Thyroid gland (tissue), 4 donors: Measurements from ENCODE around the gene PKHD1. TPM values are rescaled to one million over a fixed set of nuclear protein-coding genes. Genes with fewer than 3 reads are reported as not detected.

Experiments used
- DNase-seq, 2 donors: peaks; one replicate each; pipeline ENCODE4 v3.0.0-alpha.2; 2019
- H3K27ac ChIP-seq, 3 donors: fragments of 200-600 bp; sonication (generic); 1 replicate in 2 of 3; 2 replicates in 1 of 3; pipeline ENCODE4 v1.5.1; 2016 to 2019; ENCODE audit warnings: mild to moderate bottlenecking in 1 of 3, moderate library complexity in 1 of 3
- H3K27me3 ChIP-seq: fragments of 200-600 bp; sonication (generic); one replicate; pipeline ENCODE4 v1.5.1; 2019
- H3K36me3 ChIP-seq, 2 donors: fragments of 200-600 bp; sonication (generic); one replicate each; pipeline ENCODE4 v1.5.1; 2016 to 2019
- H3K4me1 ChIP-seq, 2 donors: fragments of 200-600 bp; sonication (generic); one replicate each; pipeline ENCODE4 v1.5.1; 2017 to 2019
- H3K4me3 ChIP-seq, 3 donors: fragments of 200-600 bp; sonication (generic); replicated peaks in 1 of 3; 1 replicate in 2 of 3; 2 replicates in 1 of 3; pipeline ENCODE4 v1.5.1; 2016; ENCODE audit warnings: mild to moderate bottlenecking in 1 of 3
- H3K9me3 ChIP-seq: fragments of 200-600 bp; sonication (generic); one replicate; pipeline ENCODE4 v1.5.1; 2017
- CTCF ChIP-seq, 6 experiments: fragments of 200-600 bp in 3 of 6; fragments of 450-650 bp in 3 of 6; sonication (generic) in 3 of 6; IDR thresholded peaks; one replicate each; pipeline ENCODE4 v1.5.1; 2016 to 2019; ENCODE audit warnings: antibody characterized with exemption in 6 of 6, mild to moderate bottlenecking in 2 of 6, inconsistent platforms in 1 of 6, moderate library complexity in 1 of 6
- POLR2A ChIP-seq, 2 donors: fragments of 450-650 bp; IDR thresholded peaks; one replicate each; pipeline ENCODE4 v1.6.1; 2017; ENCODE audit warnings: antibody characterized with exemption in 2 of 2, mild to moderate bottlenecking in 2 of 2, moderate library complexity in 1 of 2
- WGBS, 2 donors: methylation state at CpG; one replicate each; pipeline ENCODE4 v1.1.5; 2017; 5-methylcytosine and 5-hydroxymethylcytosine counted together
- intact Hi-C: fragments of 100-400 bp; cut with DNase I; formaldehyde crosslinking; loops from one replicate; pipeline ENCODE4 v1.15.1; 2023
- total RNA-seq, 4 donors: library from RNA; depleted of rRNA; stranded (reverse); fragments of >200 nt; gene quantifications; one replicate each; pipeline ENCODE4 v1.2.3, GENCODE V29; 2016

Gene PKHD1
- total RNA-seq, 4 donors from 2014 or later = under 0.01 to 0.11 (median 0.07) TPM

- 51 to 52% methylated on average over 2 of the region's 2 CpGs for WGBS, 2 donors
- intact Hi-C loops = no loop called here
Measured at GRCh38 chr6:51885957-51886356, 201.5 kb downstream of the PKHD1 start.

GRCh38 chr6:51868591-51869355, 218.6 kb downstream of the PKHD1 start:
- no peak overlapping the region for H3K27ac ChIP-seq
- no peaks in the 10 kb centered on the region for H3K9me3 ChIP-seq
- TF ChIP-seq CTCF (IDR thresholded peaks at IDR 0.05) (no peak), POLR2A (IDR thresholded peaks at IDR 0.05) (no peak)
- intact Hi-C loops = no loop called here
- no peak for DNase-seq
- H3K36me3 ChIP-seq = no peaks in the 10 kb centered on the region
- H3K4me1 ChIP-seq = no peaks in the 10 kb centered on the region
- no peak overlapping the region for H3K4me3 ChIP-seq
- H3K27me3 ChIP-seq = no peaks in the 10 kb centered on the region

More at GRCh38 chr6:51885957-51886356, 201.5 kb downstream of the PKHD1 start:
- no peak for DNase-seq
- Histone ChIP-seq H3K27me3 (no peaks in the 10 kb centered on the region), H3K36me3 (no peaks in the 10 kb centered on the region), H3K4me1 (no peaks in the 10 kb centered on the region), H3K27ac (no peak overlapping the region), H3K9me3 (no peaks in the 10 kb centered on the region), H3K4me3 (no peak overlapping the region)
- no peak for TF ChIP-seq POLR2A (IDR thresholded peaks at IDR 0.05)
- TF ChIP-seq CTCF (IDR thresholded peaks at IDR 0.05) = no peak

- 28 to 31% methylated on average over 2 of the region's 2 CpGs for WGBS, 2 donors
- H3K27ac ChIP-seq = no peak overlapping the region
- no peaks in the 10 kb centered on the region for H3K4me1 ChIP-seq
- no peak for DNase-seq
- no peaks in the 10 kb centered on the region for H3K9me3 ChIP-seq
- H3K4me3 ChIP-seq = no peak overlapping the region
- TF ChIP-seq CTCF (IDR thresholded peaks at IDR 0.05) (no peak), POLR2A (IDR thresholded peaks at IDR 0.05) (no peak)
- no peaks in the 10 kb centered on the region for H3K36me3 ChIP-seq
- intact Hi-C loops = no loop called here
- H3K27me3 ChIP-seq = no peaks in the 10 kb centered on the region
Measured at GRCh38 chr6:51866867-51867266, 220.5 kb downstream of the PKHD1 start.

- H3K27me3 ChIP-seq = no peaks in the 10 kb centered on the region
- no peak overlapping the region for H3K4me3 ChIP-seq
- intact Hi-C loops = no loop called here
- TF ChIP-seq CTCF (IDR thresholded peaks at IDR 0.05) (no peak), POLR2A (IDR thresholded peaks at IDR 0.05) (no peak)
- 67 to 78% methylated on average over 1 of the region's 1 CpG for WGBS, 2 donors
- no peaks in the 10 kb centered on the region for H3K9me3 ChIP-seq
- no peak overlapping the region for H3K27ac ChIP-seq
- H3K36me3 ChIP-seq = no peaks in the 10 kb centered on the region
- no peak for DNase-seq
- H3K4me1 ChIP-seq = no peaks in the 10 kb centered on the region
Measured at GRCh38 chr6:51865996-51866395, 221.4 kb downstream of the PKHD1 start.

- Histone ChIP-seq H3K4me1 (no peaks in the 10 kb centered on the region), H3K4me3 (no peak overlapping the region), H3K27me3 (no peaks in the 10 kb centered on the region), H3K36me3 (no peaks in the 10 kb centered on the region), H3K27ac (no peak overlapping the region), H3K9me3 (no peaks in the 10 kb centered on the region)
- WGBS, 2 donors = 63 to 70% methylated on average over 2 of the region's 2 CpGs
- intact Hi-C loops = no loop called here
- DNase-seq = no peak
- TF ChIP-seq POLR2A (IDR thresholded peaks at IDR 0.05) (no peak), CTCF (IDR thresholded peaks at IDR 0.05) (no peak)
Measured at GRCh38 chr6:51865176-51865575, 222.2 kb downstream of the PKHD1 start.
